DOHH2 (cell line): ENCODE data around the gene GSAP.

Experiments
- H3F3A ChIP-seq: fragments of 200-600 bp; sonication (generic), shearing (Covaris generic); 2 replicates; pipeline ENCODE4 v1.6.0; 2016; ENCODE audit warnings: antibody characterized with exemption, mild to moderate bottlenecking; ENCODE audit not compliant: control insufficient read depth, insufficient read depth
- H3K27ac ChIP-seq: fragments of 200-600 bp; sonication (generic); 2 replicates; pipeline ENCODE4 v1.5.1; 2014; ENCODE audit warnings: low read depth, mild to moderate bottlenecking, low read length, moderate library complexity
- H3K27me3 ChIP-seq: fragments of 200-600 bp; sonication (generic); 2 replicates; pipeline ENCODE4 v1.6.1; 2014; ENCODE audit warnings: mild to moderate bottlenecking, low read length, mixed read lengths; ENCODE audit not compliant: control insufficient read depth
- H3K36me3 ChIP-seq: fragments of 200-600 bp; sonication (generic); 2 replicates; pipeline ENCODE4 v1.6.1; 2014; ENCODE audit warnings: mild to moderate bottlenecking, low read length, moderate library complexity, mixed read lengths; ENCODE audit not compliant: control insufficient read depth
- H3K4me1 ChIP-seq: fragments of 200-600 bp; sonication (generic); 2 replicates; pipeline ENCODE4 v1.6.1; 2014; ENCODE audit warnings: mild to moderate bottlenecking, low read length, mixed read lengths; ENCODE audit not compliant: control insufficient read depth
- H3K4me2 ChIP-seq: fragments of 200-600 bp; sonication (generic); 2 replicates; pipeline ENCODE4 v1.6.0; 2014; ENCODE audit warnings: mild to moderate bottlenecking, low read length, moderate library complexity
- H3K4me3 ChIP-seq: fragments of 200-600 bp; sonication (generic); 2 replicates; pipeline ENCODE4 v1.5.1; 2014; ENCODE audit warnings: mild to moderate bottlenecking, low read length, mixed read lengths
- H3K79me2 ChIP-seq: fragments of 200-600 bp; sonication (generic); 2 replicates; pipeline ENCODE4 v1.6.1; 2014; ENCODE audit warnings: mild to moderate bottlenecking, low read length, mixed read lengths; ENCODE audit not compliant: control insufficient read depth
- H3K9me2 ChIP-seq: fragments of 200-600 bp; sonication (generic); replicated peaks from 2 replicates; pipeline ENCODE4 v1.6.1; 2014; ENCODE audit warnings: mild to moderate bottlenecking, low read length, mixed read lengths; ENCODE audit not compliant: control insufficient read depth
- H3K9me3 ChIP-seq: fragments of 200-600 bp; sonication (generic); 2 replicates; pipeline ENCODE4 v1.6.1; 2014; ENCODE audit warnings: antibody characterized with exemption, low read length, mixed read lengths; ENCODE audit not compliant: control insufficient read depth, insufficient read depth
- H4K20me1 ChIP-seq: fragments of 200-600 bp; sonication (generic); 2 replicates; pipeline ENCODE4 v1.6.0; 2014; ENCODE audit warnings: low read depth, mild to moderate bottlenecking, antibody characterized with exemption, low read length, moderate library complexity; ENCODE audit not compliant: control insufficient read depth, insufficient read depth
- CTCF ChIP-seq: fragments of 200-600 bp; sonication (generic); IDR thresholded peaks from one replicate; pipeline ENCODE4 v1.5.1; 2014; ENCODE audit warnings: antibody characterized with exemption, mild to moderate bottlenecking, low read depth, low read length; ENCODE audit not compliant: poor library complexity, severe bottlenecking
- EZH2phosphoT487 ChIP-seq: fragments of 200-600 bp; sonication (generic); IDR thresholded peaks from 2 replicates; pipeline ENCODE4 v1.6.1; 2017; ENCODE audit warnings: borderline replicate concordance, mild to moderate bottlenecking, antibody characterized with exemption, low read length, moderate library complexity, mixed read lengths

The GSAP gene

GRCh38 chr7:77308792-77309191 lies 107.4 kb downstream of the GSAP start:
- Histone ChIP-seq H3K4me3 (no peak overlapping the region), H3K4me1 (no peaks in the 10 kb centered on the region), H3F3A (no peaks in the 10 kb centered on the region), H3K79me2 (no peaks in the 10 kb centered on the region), H3K27me3 (peaks cover 4% of the 10 kb centered on the region; the same call in 1 of the 2 replicates), H3K27ac (no peak overlapping the region), H3K4me2 (no peak overlapping the region), H3K9me3 (no peaks in the 10 kb centered on the region), H3K9me2 (no peaks in the 10 kb centered on the region), H3K36me3 (no peaks in the 10 kb centered on the region), H4K20me1 (no peaks in the 10 kb centered on the region)
- TF ChIP-seq CTCF: no peak
- TF ChIP-seq EZH2phosphoT487: no peak

- H3K4me2 ChIP-seq: no peak overlapping the region
- no peaks in the 10 kb centered on the region for H3K4me1 ChIP-seq
- no peaks in the 10 kb centered on the region for H4K20me1 ChIP-seq
- no peaks in the 10 kb centered on the region for H3K79me2 ChIP-seq
- H3K9me2 ChIP-seq: no peaks in the 10 kb centered on the region
- no peaks in the 10 kb centered on the region for H3F3A ChIP-seq
- no peak for TF ChIP-seq CTCF
- TF ChIP-seq EZH2phosphoT487: no peak
- H3K4me3 ChIP-seq: no peak overlapping the region
- H3K27ac ChIP-seq: no peak overlapping the region
- no peaks in the 10 kb centered on the region for H3K36me3 ChIP-seq
- no peaks in the 10 kb centered on the region for H3K27me3 ChIP-seq
- no peaks in the 10 kb centered on the region for H3K9me3 ChIP-seq
Observed at GRCh38 chr7:77306231-77307067, 109.7 kb downstream of the GSAP start.

GRCh38 chr7:77295549-77295948 lies 120.6 kb downstream of the GSAP start:
- Histone ChIP-seq H3K4me1 (no peaks in the 10 kb centered on the region), H3K36me3 (no peaks in the 10 kb centered on the region), H3K4me3 (no peak overlapping the region), H3K27ac (no peak overlapping the region), H3F3A (no peaks in the 10 kb centered on the region), H3K79me2 (no peaks in the 10 kb centered on the region), H3K9me3 (no peaks in the 10 kb centered on the region), H3K27me3 (no peaks in the 10 kb centered on the region), H3K9me2 (no peaks in the 10 kb centered on the region), H4K20me1 (no peaks in the 10 kb centered on the region), H3K4me2 (no peak overlapping the region)
- TF ChIP-seq CTCF (no peak), EZH2phosphoT487 (no peak)
